Chondrocyte (in vitro differentiated cells): ENCODE results near the gene FRMD4A. TPM values are rescaled to one million over a fixed set of nuclear protein-coding genes. Genes with fewer than 3 reads are reported as not detected.

Experiments
- DNase-seq: peaks from one replicate; pipeline ENCODE4 v3.0.0; 2021; ENCODE audit warnings: mixed read lengths, low spot score
- H3K27ac Mint-ChIP-seq: one replicate; pipeline ENCODE4 v1.8.0; 2021; ENCODE audit warnings: mild to moderate bottlenecking, moderate library complexity, mixed read lengths; ENCODE audit not compliant: unreplicated experiment
- H3K27me3 Mint-ChIP-seq: 2 replicates; pipeline ENCODE4 v1.8.0; 2021; ENCODE audit warnings: low read depth, mixed read lengths
- H3K36me3 Mint-ChIP-seq: 2 replicates; pipeline ENCODE4 v1.8.0; 2021; ENCODE audit warnings: low read depth, mixed read lengths
- H3K4me1 Mint-ChIP-seq: 2 replicates; pipeline ENCODE4 v1.8.0; 2021; ENCODE audit warnings: low read depth, mild to moderate bottlenecking, mixed read lengths
- H3K4me3 Mint-ChIP-seq: one replicate; pipeline ENCODE4 v1.8.0; 2021; ENCODE audit warnings: mild to moderate bottlenecking, moderate library complexity, mixed read lengths; ENCODE audit not compliant: unreplicated experiment
- H3K9me3 Mint-ChIP-seq: 2 replicates; pipeline ENCODE4 v1.8.0; 2021; ENCODE audit warnings: low read depth, mixed read lengths
- CTCF ChIP-seq: fragments of 200-600 bp; sonication (generic); IDR thresholded peaks from 2 replicates; pipeline ENCODE4 v1.5.0; 2021; ENCODE audit warnings: antibody characterized with exemption, mild to moderate bottlenecking, moderate library complexity
- total RNA-seq: library from RNA; stranded (reverse); gene quantifications from 3 replicates; pipeline ENCODE4 v1.2.1, GENCODE V29; 2021

Gene FRMD4A
- total RNA-seq, 1 donor from 2014 or later: 129 TPM

GRCh38 chr10:14102056-14102455 lies 228.7 kb downstream of the FRMD4A start:
- no peak for DNase-seq
- Mint-ChIP-seq H3K36me3 (no peaks in the 10 kb centered on the region), H3K4me1 (peaks cover 7% of the 10 kb centered on the region), H3K4me3 (no peak overlapping the region), H3K27me3 (no peaks in the 10 kb centered on the region), H3K27ac (no peak overlapping the region), H3K9me3 (peaks cover 5% of the 10 kb centered on the region)
- no peak for TF ChIP-seq CTCF

- H3K4me3 Mint-ChIP-seq: no peak overlapping the region
- DNase-seq: no peak
- no peaks in the 10 kb centered on the region for H3K27me3 Mint-ChIP-seq
- no peaks in the 10 kb centered on the region for H3K36me3 Mint-ChIP-seq
- H3K27ac Mint-ChIP-seq: no peak overlapping the region
- H3K9me3 Mint-ChIP-seq: no peaks in the 10 kb centered on the region
- peaks cover 7% of the 10 kb centered on the region for H3K4me1 Mint-ChIP-seq
- no peak for TF ChIP-seq CTCF
Observed at GRCh38 chr10:14099885-14100284, 230.8 kb downstream of the FRMD4A start.

GRCh38 chr10:14093730-14094484 lies 236.8 kb downstream of the FRMD4A start:
- Mint-ChIP-seq H3K27ac (no peak overlapping the region), H3K27me3 (no peaks in the 10 kb centered on the region), H3K36me3 (peaks cover 3% of the 10 kb centered on the region), H3K4me3 (no peak overlapping the region), H3K9me3 (no peaks in the 10 kb centered on the region), H3K4me1 (peaks cover 14% of the 10 kb centered on the region)
- peak; percentile 85 for TF ChIP-seq CTCF
- no peak for DNase-seq

GRCh38 chr10:14092799-14093198 lies 237.9 kb downstream of the FRMD4A start:
- no peaks in the 10 kb centered on the region for H3K9me3 Mint-ChIP-seq
- peaks cover 14% of the 10 kb centered on the region for H3K4me1 Mint-ChIP-seq
- H3K4me3 Mint-ChIP-seq: no peak overlapping the region
- H3K36me3 Mint-ChIP-seq: peaks cover 3% of the 10 kb centered on the region
- no peak for TF ChIP-seq CTCF
- no peak overlapping the region for H3K27ac Mint-ChIP-seq
- DNase-seq: no peak
- no peaks in the 10 kb centered on the region for H3K27me3 Mint-ChIP-seq

- no peak for DNase-seq
- no peak for TF ChIP-seq CTCF
- H3K4me1 Mint-ChIP-seq: peaks cover 33% of the 10 kb centered on the region
- no peak overlapping the region for H3K4me3 Mint-ChIP-seq
- no peak overlapping the region for H3K27ac Mint-ChIP-seq
- H3K27me3 Mint-ChIP-seq: no peaks in the 10 kb centered on the region
- no peaks in the 10 kb centered on the region for H3K9me3 Mint-ChIP-seq
- peaks cover 3% of the 10 kb centered on the region for H3K36me3 Mint-ChIP-seq
Observed at GRCh38 chr10:14089556-14090292, 241.0 kb downstream of the FRMD4A start.
